Epithelial cell of proximal tubule (primary cell): ENCODE data around the gene FSIP1. TPM values are rescaled to one million over a fixed set of nuclear protein-coding genes. Genes with fewer than 3 reads are reported as not detected.

Experiments used
- DNase-seq: peaks from one replicate; pipeline ENCODE4 v3.0.0-alpha.2; 2011; ENCODE audit warnings: low read depth
- H3K4me3 ChIP-seq: 2 replicates; pipeline ENCODE4 v1.5.1; 2011; ENCODE audit warnings: low read depth, mild to moderate bottlenecking, low read length
- total RNA-seq: library from RNA; depleted of rRNA; stranded (reverse); fragments of >200 nt; gene quantifications from 2 replicates; pipeline ENCODE4 v1.2.3, GENCODE V29; 2015
- TF ChIP-seq, protein P1 (sequence below): conservative IDR thresholded peaks from 2 replicates; pipeline ENCODE4 v1.5.1; 2012; ENCODE audit warnings: low read depth, mild to moderate bottlenecking, low read length

FSIP1 gene
- total RNA-seq, 1 donor from 2014 or later: 1.3 TPM

DNA sequence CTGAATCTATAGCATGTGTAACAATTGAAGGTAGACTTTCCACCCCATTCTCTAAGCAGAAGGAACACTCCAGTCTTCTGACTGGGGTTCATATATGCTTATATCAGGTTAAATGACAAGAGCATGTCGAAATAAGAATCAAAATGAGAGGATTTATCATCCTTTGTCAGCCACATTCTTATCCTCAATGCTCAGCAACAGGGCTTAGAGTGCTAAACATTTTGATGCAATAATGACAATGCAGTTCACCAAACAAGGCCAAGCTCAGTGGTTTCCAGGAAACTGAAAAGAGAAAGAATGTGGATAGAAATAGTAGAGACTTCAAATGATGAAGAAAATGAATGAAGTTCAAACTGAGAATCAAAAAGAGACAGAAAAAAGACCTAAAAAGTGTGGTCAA lies 78.0 kb downstream of the FSIP1 start:
- no peak overlapping the region for H3K4me3 ChIP-seq
- peak; percentile 45 for DNase-seq
- TF ChIP-seq, protein P1, sequence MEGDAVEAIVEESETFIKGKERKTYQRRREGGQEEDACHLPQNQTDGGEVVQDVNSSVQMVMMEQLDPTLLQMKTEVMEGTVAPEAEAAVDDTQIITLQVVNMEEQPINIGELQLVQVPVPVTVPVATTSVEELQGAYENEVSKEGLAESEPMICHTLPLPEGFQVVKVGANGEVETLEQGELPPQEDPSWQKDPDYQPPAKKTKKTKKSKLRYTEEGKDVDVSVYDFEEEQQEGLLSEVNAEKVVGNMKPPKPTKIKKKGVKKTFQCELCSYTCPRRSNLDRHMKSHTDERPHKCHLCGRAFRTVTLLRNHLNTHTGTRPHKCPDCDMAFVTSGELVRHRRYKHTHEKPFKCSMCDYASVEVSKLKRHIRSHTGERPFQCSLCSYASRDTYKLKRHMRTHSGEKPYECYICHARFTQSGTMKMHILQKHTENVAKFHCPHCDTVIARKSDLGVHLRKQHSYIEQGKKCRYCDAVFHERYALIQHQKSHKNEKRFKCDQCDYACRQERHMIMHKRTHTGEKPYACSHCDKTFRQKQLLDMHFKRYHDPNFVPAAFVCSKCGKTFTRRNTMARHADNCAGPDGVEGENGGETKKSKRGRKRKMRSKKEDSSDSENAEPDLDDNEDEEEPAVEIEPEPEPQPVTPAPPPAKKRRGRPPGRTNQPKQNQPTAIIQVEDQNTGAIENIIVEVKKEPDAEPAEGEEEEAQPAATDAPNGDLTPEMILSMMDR: no peak

DNA sequence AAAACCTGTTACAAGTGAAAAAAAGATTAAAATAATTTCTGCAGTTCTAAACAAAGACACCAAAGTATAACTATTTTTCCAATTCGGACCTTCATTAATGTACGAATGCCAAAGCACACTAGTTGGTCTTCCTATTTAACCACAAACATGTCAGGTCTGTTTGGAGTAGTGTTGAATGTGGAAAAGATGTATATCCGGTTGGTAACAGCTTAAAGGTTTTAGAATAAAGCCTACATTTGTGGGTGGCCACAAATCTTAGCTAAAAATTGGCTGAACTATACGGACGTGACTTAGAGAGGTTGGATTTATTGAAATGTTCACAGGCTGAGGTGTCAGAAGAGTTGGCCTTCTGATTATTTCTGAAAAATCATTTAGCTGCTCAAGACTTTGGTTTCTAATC lies 78.4 kb downstream of the FSIP1 start:
- TF ChIP-seq, protein P1: no peak
- DNase-seq: no peak
- H3K4me3 ChIP-seq: no peak overlapping the region

DNA sequence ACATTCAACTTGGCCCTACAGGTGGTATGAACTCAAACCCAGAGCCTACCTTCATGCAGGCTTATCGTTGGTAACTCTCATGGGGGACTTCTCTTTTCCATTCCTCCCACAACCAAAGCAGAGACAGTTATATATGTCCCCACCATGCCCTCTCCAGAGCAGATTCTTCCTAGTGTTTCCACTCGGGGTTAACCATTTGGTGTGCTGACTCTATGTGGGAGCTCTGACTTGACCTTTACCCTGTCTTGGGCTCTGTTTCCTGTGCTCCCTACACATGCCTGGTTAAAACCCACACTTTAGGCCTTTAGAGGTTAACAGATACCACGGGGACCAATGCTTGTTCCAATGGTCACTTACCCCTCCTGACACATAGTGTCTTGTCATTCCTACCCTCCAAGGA lies 80.7 kb downstream of the FSIP1 start:
- TF ChIP-seq, protein P1: no peak
- no peak overlapping the region for H3K4me3 ChIP-seq
- DNase-seq: no peak

DNA sequence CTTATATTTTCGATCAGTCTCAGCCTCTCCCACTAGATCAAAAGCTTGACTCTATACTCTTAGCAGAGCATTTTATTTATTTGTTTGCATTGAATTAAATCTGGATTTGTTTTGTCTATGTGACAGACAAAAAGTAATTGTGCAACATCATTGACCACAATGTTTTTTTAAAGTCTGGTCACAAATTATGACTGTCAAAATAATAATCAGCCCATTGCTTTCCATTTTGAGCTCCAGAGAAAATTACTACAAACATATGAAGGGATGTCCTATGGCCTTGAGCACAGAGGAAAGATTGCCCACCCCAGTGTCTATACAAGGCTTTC lies 82.3 kb downstream of the FSIP1 start:
- H3K4me3 ChIP-seq: no peak overlapping the region
- TF ChIP-seq, protein P1: no peak
- no peak for DNase-seq

DNA sequence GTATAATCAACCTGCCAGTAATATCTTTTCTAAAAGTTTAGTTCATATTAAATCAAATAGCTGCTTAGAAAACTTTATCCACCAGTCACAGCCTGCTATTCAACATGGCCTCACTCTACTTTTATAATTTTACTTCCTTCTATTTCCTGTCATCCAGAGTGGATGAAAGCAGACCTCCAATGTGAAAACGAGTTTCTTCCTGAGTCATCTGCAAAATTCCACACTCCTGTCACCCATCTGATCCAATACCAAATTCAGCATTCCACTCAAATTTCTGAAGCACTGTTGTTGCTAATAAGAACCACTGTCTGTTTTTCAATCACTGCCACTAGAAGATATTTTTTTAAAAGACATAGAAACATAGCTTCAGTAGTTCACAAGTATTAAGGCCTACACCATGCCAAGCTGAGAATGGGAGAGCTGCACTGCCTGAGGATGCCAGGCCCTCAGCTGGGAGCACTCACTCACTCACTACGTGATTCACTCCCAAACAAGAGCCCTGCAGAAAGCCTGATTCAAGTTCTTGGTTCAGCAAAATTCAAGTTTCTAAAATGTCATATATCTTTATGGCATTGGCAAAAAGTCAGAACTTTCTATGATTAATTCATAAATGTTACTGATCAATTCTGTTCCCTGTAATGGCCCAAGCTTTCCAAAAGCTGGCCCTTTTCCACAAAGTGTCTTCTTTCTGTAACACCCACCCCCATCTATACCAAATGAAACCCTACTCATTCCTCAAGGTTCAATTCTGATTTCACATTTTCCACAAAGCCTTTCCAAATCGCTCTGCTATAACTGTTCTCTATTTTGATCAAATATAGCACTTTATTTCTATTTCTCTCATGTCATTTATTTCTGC lies 82.9 kb downstream of the FSIP1 start:
- TF ChIP-seq, protein P1: no peak
- no peak overlapping the region for H3K4me3 ChIP-seq
- DNase-seq: no peak

DNA sequence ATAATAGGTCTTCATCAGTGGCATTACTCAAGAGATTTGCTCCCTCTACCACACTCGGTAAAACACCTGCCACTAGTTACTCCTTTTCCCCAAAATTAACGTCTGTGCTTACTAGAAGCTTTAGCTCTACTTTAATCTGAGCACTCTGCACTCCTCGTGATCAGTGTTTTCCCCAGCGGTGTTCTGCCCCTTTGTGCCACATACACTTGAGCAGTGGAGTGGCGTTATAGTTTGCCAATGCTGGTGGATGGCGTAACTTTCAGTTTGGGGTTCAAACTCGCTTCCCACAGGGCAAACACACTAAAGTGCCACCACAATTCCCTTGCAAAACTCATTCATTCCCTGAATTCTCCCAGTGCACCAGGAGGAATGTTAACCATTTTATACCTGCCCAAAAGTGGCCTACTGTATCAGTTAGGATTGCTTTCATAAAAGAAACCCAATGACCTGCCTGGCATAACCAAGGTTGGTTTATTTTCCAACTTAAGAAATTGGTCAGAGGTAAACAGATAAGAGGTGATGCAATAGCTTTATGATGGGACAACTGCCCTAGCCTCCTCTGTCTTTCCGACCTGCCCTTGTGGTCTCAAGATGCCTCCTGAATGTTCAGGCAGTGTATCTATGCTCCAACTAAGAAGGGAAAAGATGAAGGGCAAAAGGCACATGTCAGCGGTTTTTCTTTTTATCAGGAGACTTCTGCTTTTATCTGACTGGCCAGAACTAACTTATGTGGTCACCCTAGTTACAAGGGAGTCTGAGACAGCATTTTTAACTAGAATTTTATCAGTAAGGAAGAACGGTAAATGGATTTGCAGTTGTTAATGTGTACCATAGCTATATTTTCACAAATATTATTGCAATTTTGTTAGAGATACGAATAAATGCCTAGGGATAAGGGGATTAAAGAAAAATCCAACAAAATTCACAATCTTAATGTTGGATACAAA lies 83.9 kb downstream of the FSIP1 start:
- TF ChIP-seq, protein P1: no peak
- no peak overlapping the region for H3K4me3 ChIP-seq
- DNase-seq: no peak
